T-helper 2 cell (primary cell): ENCODE measurements around the gene MICALL2.

Experiments used
- DNase-seq, 5 experiments: peaks; one replicate each; pipeline versions ENCODE4 v3.0.0 to v3.0.0-alpha.2; 2012 to 2022

The MICALL2 gene

DNA sequence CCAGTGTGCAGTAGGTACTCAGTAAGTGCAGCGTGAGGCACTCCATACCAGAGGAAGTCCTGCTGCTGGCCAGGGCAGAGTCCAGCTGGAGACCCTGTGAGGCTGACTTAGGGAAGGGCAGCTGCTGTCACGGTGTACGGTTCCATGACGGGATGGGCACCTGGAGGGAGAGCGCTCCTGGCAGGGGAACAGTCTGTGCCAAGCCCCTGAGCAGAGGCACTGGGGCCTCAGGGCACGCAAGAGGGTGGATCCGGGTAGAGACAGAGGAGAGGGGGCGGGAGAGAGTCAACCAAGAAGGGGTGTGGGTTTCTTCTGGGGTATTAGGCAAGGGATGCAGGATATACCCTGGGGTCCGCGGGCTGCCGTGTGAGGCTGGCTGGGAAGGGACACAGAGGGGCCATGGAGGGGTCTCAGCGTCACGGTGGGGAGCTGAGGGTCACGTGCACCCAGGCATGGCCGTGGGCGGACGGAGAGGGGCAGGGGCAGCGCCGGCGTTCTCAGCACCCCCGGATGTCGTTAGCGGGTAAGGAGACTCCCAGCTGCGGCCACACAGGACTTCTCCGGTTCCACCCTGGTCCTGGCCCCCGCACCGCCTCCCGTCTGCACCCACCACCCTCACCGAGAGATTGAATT, 70.5 kb downstream of the MICALL2 start:
- no peak for DNase-seq

DNA sequence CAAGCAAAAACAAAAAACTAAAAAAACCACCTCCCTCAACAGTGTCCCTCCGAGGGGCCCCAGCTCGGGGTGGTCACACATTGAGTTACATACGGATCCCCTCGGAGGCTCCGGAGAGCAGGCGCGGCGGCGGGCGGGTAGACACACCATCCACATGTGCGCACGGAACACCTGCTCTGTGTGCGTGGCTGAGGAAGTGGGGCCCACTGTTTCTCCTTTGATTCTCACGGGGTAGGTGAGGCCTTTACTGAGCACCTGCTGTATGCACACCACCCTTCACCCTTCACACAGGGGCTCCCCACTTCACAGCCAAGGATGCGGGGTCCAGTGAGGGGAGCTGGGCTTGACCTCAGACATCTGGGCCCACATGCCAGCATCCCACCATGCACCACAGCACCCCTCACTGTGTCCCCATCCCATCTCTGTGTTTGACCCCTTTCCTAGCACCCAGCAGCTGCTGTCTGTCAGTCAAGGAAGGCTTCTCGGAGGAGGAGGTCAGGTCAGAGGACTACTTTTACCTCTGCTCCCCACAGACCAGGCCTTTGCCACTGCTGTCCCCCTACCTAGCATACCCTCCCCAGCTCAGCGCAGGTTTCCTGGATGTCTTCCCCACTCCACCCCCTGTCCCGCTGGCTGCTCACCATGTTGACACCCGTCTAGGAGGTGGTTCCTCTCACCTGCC, 71.1 kb downstream of the MICALL2 start:
- DNase-seq = no peak

DNA sequence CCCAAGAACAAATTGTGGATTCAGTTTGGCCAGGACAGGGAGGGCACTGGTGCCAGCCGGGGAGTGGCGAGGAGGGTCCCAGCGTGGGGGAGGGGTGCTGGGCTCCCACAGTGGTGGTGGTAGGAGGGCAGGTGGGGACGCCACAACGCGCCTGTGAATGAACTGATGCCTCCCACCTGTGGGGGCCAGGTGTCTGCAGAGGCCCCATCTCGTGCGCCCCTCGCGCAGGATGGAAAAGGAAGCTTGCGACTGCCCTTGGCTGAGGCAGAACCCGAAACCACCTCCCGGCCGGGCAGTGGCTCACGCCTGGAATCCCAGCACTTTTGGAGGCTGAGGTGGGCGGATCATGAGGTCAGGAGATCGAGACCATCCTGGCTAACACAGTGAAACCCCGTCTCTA, 72.0 kb downstream of the MICALL2 start:
- no peak for DNase-seq

DNA sequence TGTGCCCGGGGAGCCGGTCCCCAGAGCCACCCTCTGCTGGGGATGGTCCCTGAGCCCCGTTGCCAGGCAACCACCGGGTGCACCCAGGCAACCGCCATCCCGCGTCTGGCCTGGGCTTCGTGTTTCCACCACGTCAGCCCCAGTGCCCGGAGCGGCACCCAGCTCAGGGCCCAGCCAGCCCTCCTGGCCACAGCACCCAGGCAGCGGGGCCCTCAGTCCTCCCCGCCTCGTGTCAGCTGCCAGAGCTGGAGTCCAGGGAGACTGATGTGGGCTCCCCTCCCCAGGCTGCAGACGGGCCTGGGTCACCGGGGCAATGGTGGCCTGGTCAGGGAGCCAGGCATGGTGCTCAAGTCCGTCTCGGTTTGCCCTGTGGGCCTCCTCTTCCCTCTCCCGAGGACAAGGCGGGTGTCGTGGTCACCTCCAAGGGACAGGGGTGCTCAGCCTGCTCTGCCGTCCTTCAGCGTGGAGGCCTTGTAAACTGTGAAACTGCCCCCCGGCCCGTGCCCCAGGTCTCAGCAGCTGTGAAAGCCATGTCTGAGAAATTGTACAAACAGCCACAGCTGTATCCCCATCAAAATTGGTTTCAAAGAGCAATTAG, 72.5 kb downstream of the MICALL2 start:
- DNase-seq = no peak

DNA sequence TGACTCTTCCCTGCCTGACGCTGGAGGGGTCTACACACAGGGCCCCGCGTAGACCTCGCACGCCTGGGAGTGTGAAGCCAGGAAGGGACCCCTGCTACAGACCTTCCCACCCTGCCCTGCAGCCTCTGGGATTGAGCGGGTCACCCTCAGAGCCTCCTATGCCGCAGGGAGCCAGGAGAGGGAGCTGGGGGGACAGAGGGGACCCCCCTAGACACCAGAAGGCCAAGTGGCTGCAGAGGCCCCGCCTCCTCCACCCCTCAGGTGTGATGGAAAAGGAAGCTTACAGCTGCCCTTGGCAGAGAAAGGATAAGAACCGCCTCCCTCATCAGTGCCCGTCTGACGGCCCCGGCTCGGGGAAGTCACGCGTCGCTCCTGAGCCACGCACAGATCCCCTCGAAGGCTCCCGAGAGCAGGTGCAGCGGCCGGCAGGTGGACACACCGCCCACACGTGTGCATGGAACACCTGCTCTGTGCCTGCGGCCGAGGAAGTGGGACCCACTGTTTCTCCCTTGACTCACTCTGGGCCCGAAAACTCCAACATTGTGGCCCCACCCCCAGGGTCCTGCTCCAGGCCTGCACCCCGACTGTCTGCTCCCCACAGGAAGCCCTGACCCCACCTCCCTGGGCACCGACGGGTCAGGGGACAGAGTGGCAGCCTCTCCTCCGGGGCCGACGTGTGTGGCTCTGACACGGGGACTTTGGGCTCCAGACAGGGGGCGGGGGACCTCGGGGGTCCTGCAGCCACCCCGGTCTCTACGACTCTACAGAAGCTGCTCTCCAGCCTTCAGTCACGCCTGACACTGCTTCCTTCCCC, 73.3 kb downstream of the MICALL2 start:
- DNase-seq = no peak

DNA sequence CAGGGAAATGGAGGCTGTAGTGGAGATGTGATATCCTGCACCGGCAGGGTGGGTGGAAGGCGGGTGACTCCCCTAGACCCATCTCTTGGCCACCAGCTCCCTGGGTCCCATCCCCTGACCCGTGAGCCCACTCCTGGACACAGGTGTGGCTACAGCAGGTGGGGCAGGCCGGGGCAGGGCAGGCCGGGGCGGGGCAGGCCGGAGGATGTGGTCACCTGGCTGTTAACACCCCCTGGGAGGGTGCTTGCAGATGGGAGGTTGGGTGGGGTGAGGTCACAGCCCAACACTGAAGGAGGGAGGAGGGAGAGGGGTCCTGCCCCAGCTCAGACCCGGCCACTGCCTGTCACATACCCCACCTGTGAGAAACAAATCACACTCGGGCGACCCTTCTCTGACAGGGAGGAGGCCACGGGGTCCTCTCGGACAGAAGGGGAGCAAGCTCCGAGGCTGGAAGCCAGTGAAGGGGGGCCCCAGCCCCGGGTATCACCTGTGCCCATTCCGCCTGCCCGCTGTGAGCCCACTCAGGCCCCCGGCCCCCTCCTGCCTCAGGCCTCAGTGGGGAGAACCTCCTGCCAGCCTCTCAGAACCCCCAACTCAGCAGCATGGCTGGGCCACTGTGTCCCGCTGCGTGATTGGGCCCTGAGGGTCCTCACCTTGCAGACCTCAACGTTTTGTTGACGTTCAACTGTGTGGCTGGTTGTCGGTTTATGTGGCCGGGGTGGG, 74.0 kb downstream of the MICALL2 start:
- DNase-seq = no peak
